Heart right ventricle (tissue), 16 donors: Measurements from ENCODE around the gene ESYT1. TPM values are rescaled to one million over a fixed set of nuclear protein-coding genes. Genes with fewer than 3 reads are reported as not detected.

Experiments used
- ATAC-seq, 8 donors: fragments of 200-7000 bp; cut with Tn5 transposase; one replicate each; pipeline ENCODE4 v1.9.1; 2020; ENCODE audit warnings: mild to moderate bottlenecking in 8 of 8, moderate library complexity in 8 of 8, moderate number of reproducible peaks in 1 of 8
- DNase-seq, 2 donors: peaks; one replicate each; pipeline ENCODE4 v3.0.0-alpha.2; 2020
- H3K27ac ChIP-seq, 10 donors: fragments of 200-600 bp; sonication (generic) in 2 of 10; one replicate each; pipeline versions ENCODE4 v1.5.0 to v1.8.0; 2020 to 2022; ENCODE audit warnings: mild to moderate bottlenecking in 3 of 10
- H3K27me3 ChIP-seq, 7 donors: fragments of 200-600 bp; one replicate each; pipeline ENCODE4 v1.8.0; 2021 to 2022; ENCODE audit warnings: mild to moderate bottlenecking in 2 of 7
- H3K36me3 ChIP-seq, 9 donors: fragments of 200-600 bp; sonication (generic) in 1 of 9; one replicate each; pipeline versions ENCODE4 v1.5.0 to v1.8.0; 2020 to 2022; ENCODE audit warnings: mild to moderate bottlenecking in 2 of 9
- H3K4me1 ChIP-seq, 9 donors: fragments of 200-600 bp; sonication (generic) in 1 of 9; one replicate each; pipeline versions ENCODE4 v1.5.0 to v1.8.0; 2020 to 2022; ENCODE audit warnings: mild to moderate bottlenecking in 4 of 9
- H3K4me3 ChIP-seq, 10 donors: fragments of 200-600 bp; sonication (generic) in 2 of 10; one replicate each; pipeline versions ENCODE4 v1.5.0 to v1.8.0; 2020 to 2022; ENCODE audit warnings: mild to moderate bottlenecking in 7 of 10, moderate library complexity in 2 of 10
- H3K9me3 ChIP-seq, 11 donors: fragments of 200-600 bp in 10 of 11; sonication (generic) in 2 of 11; one replicate each; pipeline versions ENCODE4 v1.5.0 to v1.8.0; 2013 to 2022; ENCODE audit warnings: mild to moderate bottlenecking in 2 of 11, control low read depth in 1 of 11, moderate library complexity in 1 of 11
- CTCF ChIP-seq, 9 donors: fragments of 200-600 bp; sonication (generic) in 2 of 9; IDR thresholded peaks; one replicate each; pipeline versions ENCODE4 v1.5.0 to v1.8.0; 2021 to 2022; ENCODE audit warnings: antibody characterized with exemption in 9 of 9, mild to moderate bottlenecking in 5 of 9, moderate library complexity in 1 of 9
- WGBS, 2 donors: extraction: QIAGEN DNeasy Blood & Tissue Kit; methylation state at CpG; one replicate each; pipeline ENCODE4 v1.1.7; 2013; ENCODE audit warnings: inconsistent platforms in 1 of 2; 5-methylcytosine and 5-hydroxymethylcytosine counted together
- intact Hi-C, 10 donors: fragments of 100-400 bp; cut with DNase I; formaldehyde crosslinking; loops; one replicate each; pipeline versions ENCODE4 v1.11.1 to v1.14.2; 2022
- polyA plus RNA-seq, 2 donors: library from polyadenylated mRNA; stranded (reverse); fragments of 200-250 nt; gene quantifications; one replicate each; pipeline ENCODE4 v1.2.3, GENCODE V29; 2013
- total RNA-seq, 10 donors: library from RNA; stranded (reverse); fragmentation: NEBNext Ultra II Directional in 3 of 10; extraction: Animal tissue kit (Norgen Biotek cat#: 25700) in 3 of 10; gene quantifications; one replicate each; pipeline versions ENCODE4 v1.2.1 to v1.2.4, GENCODE V29; 2021 to 2023
- donor health status: Arrhythmogenic right ventricular cardiomyopathy.
- donor health status: ischemic (EF 13 %, LVEDD 7.1; RV severe dilation, severe dysfunction).
- donor health status: healthy with polysubstance abuse.
- donor health status: DM: no; HTN: yes; CAD: no.
- donor health status: DM: no; HTN: no; CAD: no.
- donor health status: ischemic (EF 25% LVEDD 6.9; RV normal size, moderate dysfunction).
- donor health status: ischemic (EF 25% LVEDD 5.7; RV mildly dilated, moderate dysfunction).
- donor health status: healthy.
- donor health status: DM: yes; HTN: yes; CAD: no.
- donor health status: Ischemic cardiomyopathy.
- donor health status: ischemic (EF 35%, LVEDD 5.7; RV mildly dilated, moderate dysfunction).
- donor health status: nonischemic (EF 11% LVEDD 7.7; RV severe dilation, severe dysfunction).
- donor health status: DM: yes; HTN: yes; CAD: no.
- donor health status: PGD.
- donor health status: ischemic (EF 29% LVEDD 5.4; RV normal size, mild dysfunction).
- donor health status: nonischemic (EF 23%, LVEDD 6.1; RV moderate dilation, normal function).

ESYT1 gene
- total and polyA plus RNA-seq, 12 donors, result 20.9 to 57.3 (median 31.9) TPM

DNA sequence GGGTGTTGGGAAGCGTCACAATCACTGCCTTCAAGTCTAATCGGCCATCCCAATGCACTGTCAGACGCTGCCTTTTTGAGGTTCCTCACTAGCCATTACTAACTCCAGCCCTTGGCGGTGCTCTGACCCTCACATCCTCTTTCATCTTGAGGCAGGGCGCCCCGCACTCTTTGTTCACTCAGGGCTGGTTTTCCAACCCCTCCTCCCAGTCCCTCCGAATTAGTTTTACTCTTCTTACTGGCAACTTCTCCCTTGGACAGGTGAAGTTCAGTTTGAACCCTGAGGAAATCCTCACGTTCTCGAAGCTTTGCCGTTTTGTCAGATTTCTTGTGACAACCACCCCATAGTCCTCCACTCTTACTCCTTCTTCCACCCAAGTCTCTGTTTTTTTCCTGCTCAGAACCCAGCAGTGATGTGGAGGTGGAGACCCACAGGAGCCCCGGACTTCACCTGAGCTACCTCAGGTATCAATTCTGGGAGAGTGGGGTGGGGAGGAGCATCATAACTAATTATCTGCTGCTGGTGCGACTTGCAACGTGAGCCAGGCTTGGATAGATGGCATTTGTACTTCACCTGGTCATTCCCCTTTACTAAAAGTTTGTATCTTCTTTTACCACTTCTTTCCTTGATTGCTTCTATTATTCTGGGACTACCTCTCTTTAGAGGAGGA, 9.2 kb upstream of the ESYT1 start:
- DNase-seq (no peak), ATAC-seq (peak in 2 of 8 donors; percentile 0)
- 10 to 11% methylated on average over 13 of the region's 13 CpGs for WGBS, 2 donors
- Histone ChIP-seq H3K4me3 (peak overlapping the region; percentile 53 to 84 (median 74)), H3K36me3 (peaks cover 0 to 43% (median 13%) of the 10 kb centered on the region in 9 donors), H3K27me3 (no peaks in the 10 kb centered on the region), H3K27ac (peak overlapping the region; percentile 64 to 95 (median 88)), H3K4me1 (peaks cover 0 to 60% (median 40%) of the 10 kb centered on the region in 9 donors), H3K9me3 (no peaks in the 10 kb centered on the region)
- intact Hi-C loops, result loop anchor here in 7 of 10 donors (1.0 to 10.0 kb wide), 15 partner anchors 40 to 384 kb away; partner anchors contain the start of genes SMARCC2 (in 5 of the 7), SPRYD4 (in 5 of the 7), NABP2 (in 4 of the 7) and MYL6 (in 2 of the 7)
- TF ChIP-seq CTCF (IDR thresholded peaks at IDR 0.05), result no peak

GRCh38 chr12:56119361-56119796, 8.7 kb upstream of the ESYT1 start:
- intact Hi-C loops, result loop anchor here in 7 of 10 donors (1.0 to 10.0 kb wide), 14 partner anchors 39 to 385 kb away; partner anchors contain the start of genes SMARCC2 (in 5 of the 7), NABP2 (in 4 of the 7), SPRYD4 (in 4 of the 7) and MYL6 (in 2 of the 7)

GRCh38 chr12:56120158-56120846, 7.8 kb upstream of the ESYT1 start:
- DNase-seq, result no peak
- intact Hi-C loops, result loop anchor here in 6 of 10 donors (2.0 to 10.0 kb wide), 6 partner anchors 37 to 514 kb away; partner anchors contain the start of genes SMARCC2 (in 2 of the 6), SPRYD4 (in 2 of the 6), BAZ2A (in 1 of the 6) and MYL6 (in 1 of the 6)
- Histone ChIP-seq H3K27me3 (no peaks in the 10 kb centered on the region), H3K4me3 (no peak overlapping the region), H3K9me3 (no peaks in the 10 kb centered on the region), H3K36me3 (peaks cover 0 to 39% (median 13%) of the 10 kb centered on the region in 9 donors), H3K4me1 (peaks cover 0 to 64% (median 46%) of the 10 kb centered on the region in 9 donors), H3K27ac (peak overlapping the region in 9 of 10 donors; percentile 46 to 95 (median 88))
- TF ChIP-seq CTCF (IDR thresholded peaks at IDR 0.05), result no peak
- 85 to 90% methylated on average over 17 of the region's 17 CpGs for WGBS, 2 donors
- ATAC-seq, result no peak

More at GRCh38 chr12:56119361-56119796, 8.7 kb upstream of the ESYT1 start:
- Histone ChIP-seq H3K27me3 (no peaks in the 10 kb centered on the region), H3K4me1 (peaks cover 0 to 60% (median 41%) of the 10 kb centered on the region in 9 donors), H3K9me3 (no peaks in the 10 kb centered on the region), H3K4me3 (peak overlapping the region in 7 of 10 donors; percentile 54 to 84 (median 74)), H3K27ac (peak overlapping the region in 9 of 10 donors; percentile 46 to 95 (median 89)), H3K36me3 (peaks cover 0 to 39% (median 13%) of the 10 kb centered on the region in 9 donors)
- DNase-seq (peak; percentile 46 to 87), ATAC-seq (peak; percentile 43 to 55 (median 47))
- WGBS, 2 donors, result 0% methylated on average over 2 of the region's 2 CpGs
- TF ChIP-seq CTCF (IDR thresholded peaks at IDR 0.05), result peak; percentile 57 to 87 (median 80)
